ENCODE data around the gene ZBTB20.

- TF ChIP-seq POLR2AphosphoS5 (IDR thresholded peaks at IDR 0.05; ENCODE audit: low read length) (no peak), NFYB (IDR thresholded peaks at IDR 0.05; ENCODE audit: insufficient read depth, low read depth, low read length) (no peak), KAT2A (conservative IDR thresholded peaks at IDR 0.05; ENCODE audit: control insufficient read depth, low read depth, low read length) (no peak), NFIC (IDR thresholded peaks at IDR 0.05; ENCODE audit: low read depth, low read length) (no peak), CTCF (IDR thresholded peaks at IDR 0.05 in 2 of 3, conservative IDR thresholded peaks at IDR 0.05 in 1 of 3; ENCODE audit: control insufficient read depth in 2 of 3, extremely low read depth in 1 of 3, insufficient read depth in 1 of 3, low read depth in 3 of 3, low read length in 3 of 3) (no peak), POLR2A (IDR thresholded peaks at IDR 0.05; ENCODE audit: low read depth, low read length) (no peak)
- TF ChIP-seq, protein P1, sequence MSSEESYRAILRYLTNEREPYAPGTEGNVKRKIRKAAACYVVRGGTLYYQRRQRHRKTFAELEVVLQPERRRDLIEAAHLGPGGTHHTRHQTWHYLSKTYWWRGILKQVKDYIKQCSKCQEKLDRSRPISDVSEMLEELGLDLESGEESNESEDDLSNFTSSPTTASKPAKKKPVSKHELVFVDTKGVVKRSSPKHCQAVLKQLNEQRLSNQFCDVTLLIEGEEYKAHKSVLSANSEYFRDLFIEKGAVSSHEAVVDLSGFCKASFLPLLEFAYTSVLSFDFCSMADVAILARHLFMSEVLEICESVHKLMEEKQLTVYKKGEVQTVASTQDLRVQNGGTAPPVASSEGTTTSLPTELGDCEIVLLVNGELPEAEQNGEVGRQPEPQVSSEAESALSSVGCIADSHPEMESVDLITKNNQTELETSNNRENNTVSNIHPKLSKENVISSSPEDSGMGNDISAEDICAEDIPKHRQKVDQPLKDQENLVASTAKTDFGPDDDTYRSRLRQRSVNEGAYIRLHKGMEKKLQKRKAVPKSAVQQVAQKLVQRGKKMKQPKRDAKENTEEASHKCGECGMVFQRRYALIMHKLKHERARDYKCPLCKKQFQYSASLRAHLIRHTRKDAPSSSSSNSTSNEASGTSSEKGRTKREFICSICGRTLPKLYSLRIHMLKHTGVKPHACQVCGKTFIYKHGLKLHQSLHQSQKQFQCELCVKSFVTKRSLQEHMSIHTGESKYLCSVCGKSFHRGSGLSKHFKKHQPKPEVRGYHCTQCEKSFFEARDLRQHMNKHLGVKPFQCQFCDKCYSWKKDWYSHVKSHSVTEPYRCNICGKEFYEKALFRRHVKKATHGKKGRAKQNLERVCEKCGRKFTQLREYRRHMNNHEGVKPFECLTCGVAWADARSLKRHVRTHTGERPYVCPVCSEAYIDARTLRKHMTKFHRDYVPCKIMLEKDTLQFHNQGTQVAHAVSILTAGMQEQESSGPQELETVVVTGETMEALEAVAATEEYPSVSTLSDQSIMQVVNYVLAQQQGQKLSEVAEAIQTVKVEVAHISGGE (CRISPR knock-in tag; IDR thresholded peaks at IDR 0.05): no peak
Observed at GRCh38 chr3:114452937-114453336, 694.2 kb downstream of the ZBTB20 start.
